IMR-90 (cell line): ENCODE results near the gene MAK. TPM values are rescaled to one million over a fixed set of nuclear protein-coding genes. Genes with fewer than 3 reads are reported as not detected.

Source experiments
- ATAC-seq: fragments of 200-7000 bp; cut with Tn5 transposase; 2 replicates; pipeline ENCODE4 v1.9.1; 2020; ENCODE audit warnings: low read depth, mild to moderate bottlenecking, moderate library complexity
- BruUV-seq: library from RNA; stranded (reverse); fragments of 400-500 nt; replicated peaks from 2 replicates; lab custom pipeline; 2021; lab: Mats Ljungman, UMichigan
- CTCF ChIA-PET: fragments of 300-600 bp; formaldehyde crosslinking; extraction: SDS; loops from one replicate; lab custom pipeline; 2021; ENCODE audit warnings: antibody characterized with exemption; lab: Yijun Ruan, JAX
- POLR2A ChIA-PET: fragments of 300-600 bp; sonication (Branson Sonifier 250); formaldehyde crosslinking; loops from one replicate; lab custom pipeline; 2022; ENCODE audit warnings: antibody characterized with exemption; ENCODE audit not compliant: unreplicated experiment; lab: Charles Lee
- DNase-seq: peaks from one replicate; pipeline ENCODE4 v3.0.0; 2013
- H2AFZ ChIP-seq: replicated peaks from 2 replicates; pipeline ENCODE3; 2013; ENCODE audit warnings: low read length, mild to moderate bottlenecking; ENCODE audit not compliant: poor library complexity
- H2AK5ac ChIP-seq: 2 replicates; pipeline ENCODE4 v1.6.1; 2013; ENCODE audit warnings: low read depth, low read length, inconsistent platforms
- H2AK9ac ChIP-seq: replicated peaks from 2 replicates; pipeline ENCODE3; 2013; ENCODE audit warnings: mild to moderate bottlenecking, low read depth, low read length, moderate library complexity; ENCODE audit not compliant: poor library complexity
- H2BK120ac ChIP-seq: 2 replicates; pipeline ENCODE4 v1.6.1; 2013; ENCODE audit warnings: low read depth, low read length, inconsistent platforms
- H2BK15ac ChIP-seq: 3 replicates; pipeline ENCODE4 v1.6.1; 2013; ENCODE audit warnings: low read depth, low read length, inconsistent platforms
- H2BK20ac ChIP-seq: 2 replicates; pipeline ENCODE4 v1.6.1; 2013; ENCODE audit warnings: low read depth, mild to moderate bottlenecking, inconsistent platforms, low read length, moderate library complexity
- H2BK5ac ChIP-seq: 2 replicates; pipeline ENCODE4 v1.6.1; 2013; ENCODE audit warnings: mild to moderate bottlenecking, low read depth, low read length, inconsistent platforms; ENCODE audit not compliant: poor library complexity, severe bottlenecking
- H3K14ac ChIP-seq: replicated peaks from 2 replicates; pipeline ENCODE4 v1.6.1; 2013; ENCODE audit warnings: low read depth, low read length, inconsistent platforms
- H3K18ac ChIP-seq: 2 replicates; pipeline ENCODE4 v1.6.1; 2013; ENCODE audit warnings: low read depth, low read length, control low read depth
- H3K23ac ChIP-seq: 2 replicates; pipeline ENCODE4 v1.6.1; 2013; ENCODE audit warnings: low read depth, low read length, inconsistent platforms
- H3K27ac ChIP-seq: 2 replicates; pipeline ENCODE4 v1.5.1; 2013; ENCODE audit warnings: mild to moderate bottlenecking, control low read depth, low read length; ENCODE audit not compliant: insufficient read depth
- H3K27me3 ChIP-seq: 2 replicates; pipeline ENCODE4 v1.6.1; 2013; ENCODE audit warnings: low read length; ENCODE audit not compliant: control insufficient read depth, insufficient read depth
- H3K36me3 ChIP-seq: 2 replicates; pipeline ENCODE4 v1.6.1; 2013; ENCODE audit warnings: low read length, mixed read lengths; ENCODE audit not compliant: control insufficient read depth, insufficient read depth
- H3K4ac ChIP-seq: 2 replicates; pipeline ENCODE4 v1.6.1; 2013; ENCODE audit warnings: low read depth, low read length, inconsistent platforms
- H3K4me1 ChIP-seq: 2 replicates; pipeline ENCODE4 v1.6.1; 2013; ENCODE audit warnings: low read length, mixed read lengths; ENCODE audit not compliant: control insufficient read depth, insufficient read depth
- H3K4me2 ChIP-seq: 2 replicates; pipeline ENCODE4 v1.6.1; 2013; ENCODE audit warnings: low read depth, mild to moderate bottlenecking, control low read depth, low read length, moderate library complexity
- H3K4me3 ChIP-seq: 2 replicates; pipeline ENCODE4 v1.5.1; 2013; ENCODE audit warnings: low read depth, mild to moderate bottlenecking, control low read depth, low read length, moderate library complexity; ENCODE audit not compliant: insufficient read depth
- H3K56ac ChIP-seq: 2 replicates; pipeline ENCODE4 v1.6.1; 2013; ENCODE audit warnings: low read length, inconsistent platforms; ENCODE audit not compliant: insufficient read depth; ENCODE audit errors: extremely low read depth
- H3K79me1 ChIP-seq, 2 experiments: 2 replicates each; pipeline ENCODE4 v1.6.1; 2013; ENCODE audit warnings: low read length in 2 of 2, inconsistent platforms in 1 of 2, low read depth in 1 of 2
- H3K9ac ChIP-seq: 2 replicates; pipeline ENCODE4 v1.6.1; 2013; ENCODE audit warnings: low read depth, low read length, control low read depth
- H3K9me1 ChIP-seq: 2 replicates; pipeline ENCODE4 v1.6.1; 2013; ENCODE audit warnings: low read length, inconsistent platforms; ENCODE audit not compliant: insufficient read depth
- H3K9me3 ChIP-seq: 2 replicates; pipeline ENCODE4 v1.6.1; 2013; ENCODE audit warnings: low read length; ENCODE audit not compliant: control insufficient read depth, insufficient read depth
- H4K20me1 ChIP-seq: 2 replicates; pipeline ENCODE4 v1.6.1; 2013; ENCODE audit warnings: low read length, inconsistent platforms; ENCODE audit not compliant: insufficient read depth
- H4K5ac ChIP-seq: 2 replicates; pipeline ENCODE4 v1.6.1; 2013; ENCODE audit warnings: mild to moderate bottlenecking, low read depth, low read length, control low read depth
- H4K8ac ChIP-seq, 2 experiments: 2 replicates each; pipeline ENCODE4 v1.6.1; 2013; ENCODE audit warnings: low read depth in 2 of 2, low read length in 2 of 2, control low read depth in 1 of 2, inconsistent platforms in 1 of 2
- H4K91ac ChIP-seq: 2 replicates; pipeline ENCODE4 v1.6.1; 2013; ENCODE audit warnings: low read depth, low read length, inconsistent platforms; ENCODE audit not compliant: insufficient read depth
- BHLHE40 ChIP-seq: fragments of 150-350 bp; IDR thresholded peaks from 2 replicates; pipeline ENCODE4 v1.6.1; 2016; ENCODE audit warnings: mild to moderate bottlenecking, low read depth, low read length
- CEBPB ChIP-seq: IDR thresholded peaks from 2 replicates; pipeline ENCODE4 v1.6.1; 2012; ENCODE audit warnings: low read depth, low read length, improper control_type of control experiment
- CHD1 ChIP-seq: IDR thresholded peaks from 2 replicates; pipeline ENCODE4 v1.6.1; 2012; ENCODE audit warnings: low read depth, low read length, improper control_type of control experiment
- CTCF ChIP-seq: conservative IDR thresholded peaks from 2 replicates; pipeline ENCODE4 v1.5.1; 2012; ENCODE audit warnings: mild to moderate bottlenecking, low read depth, low read length, improper control_type of control experiment
- ELK1 ChIP-seq: fragments of 150-350 bp; IDR thresholded peaks from 2 replicates; pipeline ENCODE4 v1.6.1; 2016; ENCODE audit warnings: low read depth, mild to moderate bottlenecking, low read length, moderate library complexity, borderline replicate concordance
- FOS ChIP-seq: fragments of 150-350 bp; IDR thresholded peaks from 2 replicates; pipeline ENCODE4 v1.6.1; 2016; ENCODE audit warnings: low read depth, low read length
- MAFK ChIP-seq: IDR thresholded peaks from 2 replicates; pipeline ENCODE4 v1.6.1; 2012; ENCODE audit warnings: low read depth, low read length, improper control_type of control experiment
- MAZ ChIP-seq: IDR thresholded peaks from 2 replicates; pipeline ENCODE4 v1.6.1; 2012; ENCODE audit warnings: low read depth, mild to moderate bottlenecking, low read length, improper control_type of control experiment, moderate library complexity, borderline replicate concordance
- MXI1 ChIP-seq: IDR thresholded peaks from 2 replicates; pipeline ENCODE4 v1.6.1; 2012; ENCODE audit warnings: low read depth, mild to moderate bottlenecking, low read length, moderate library complexity, borderline replicate concordance
- NFE2L2 ChIP-seq: fragments of 150-350 bp; IDR thresholded peaks from 2 replicates; pipeline ENCODE4 v1.6.1; 2016; ENCODE audit warnings: low read depth, mild to moderate bottlenecking, low read length
- POLR2A ChIP-seq: IDR thresholded peaks from 2 replicates; pipeline ENCODE4 v1.6.1; 2012; ENCODE audit warnings: mild to moderate bottlenecking, low read depth, low read length
- RAD21 ChIP-seq: IDR thresholded peaks from 2 replicates; pipeline ENCODE4 v1.6.1; 2012; ENCODE audit warnings: low read length, improper control_type of control experiment
- RCOR1 ChIP-seq: IDR thresholded peaks from 2 replicates; pipeline ENCODE4 v1.6.1; 2012; ENCODE audit warnings: mild to moderate bottlenecking, low read length, improper control_type of control experiment; ENCODE audit not compliant: insufficient replicate concordance
- RFX5 ChIP-seq: IDR thresholded peaks from 2 replicates; pipeline ENCODE4 v1.8.0; 2012; ENCODE audit warnings: low read depth, mild to moderate bottlenecking, low read length, moderate library complexity
- SMC3 ChIP-seq: fragments of 150-350 bp; IDR thresholded peaks from 2 replicates; pipeline ENCODE4 v1.6.1; 2016; ENCODE audit warnings: low read depth, mild to moderate bottlenecking, antibody characterized with exemption, low read length, moderate library complexity
- USF2 ChIP-seq: fragments of 150-350 bp; IDR thresholded peaks from 2 replicates; pipeline ENCODE4 v1.6.1; 2017; ENCODE audit warnings: mild to moderate bottlenecking, antibody characterized with exemption, low read length, low read depth
- WGBS, 2 experiments: methylation state at CpG; one replicate each; pipeline versions ENCODE4 v1.1.5 to v1.1.7; 2013; ENCODE audit warnings: missing lambda C conversion rate in 2 of 2; ENCODE audit not compliant: insufficient read length in 1 of 2; ENCODE audit errors: extremely low coverage in 2 of 2; 5-methylcytosine and 5-hydroxymethylcytosine counted together
- dilution Hi-C: fragments of 300-500 bp; cut with HindIII; formaldehyde crosslinking; loops from one replicate; pipeline ENCODE4 v1.14.3; 2018; ENCODE audit warnings: low sequenced_read_pairs; ENCODE audit not compliant: unreplicated experiment
- in situ Hi-C: fragments of 300-500 bp; cut with MboI; formaldehyde crosslinking; loops from 3 replicates; pipeline ENCODE4 v1.14.3; 2019; ENCODE audit warnings: low sequenced_read_pairs, inconsistent platforms, mixed read lengths
- intact Hi-C: fragments of 100-400 bp; cut with micrococcal nuclease; formaldehyde crosslinking; loops from 2 replicates; pipeline ENCODE4 v1.10.0; 2022
- polyA plus RNA-seq, 3 experiments: library from polyadenylated mRNA; depleted of rRNA; stranded (reverse); fragments of >200 nt; gene quantifications; 2 replicates each; pipeline ENCODE4 v1.2.3, GENCODE V29; 2012; ENCODE audit warnings: low replicate concordance in 1 of 3
- total RNA-seq: library from RNA; depleted of rRNA; stranded (reverse); fragments of >200 nt; gene quantifications from 2 replicates; pipeline ENCODE4 v1.2.3, GENCODE V29; 2012

The MAK gene
- total and polyA plus RNA-seq, 2 of the 4 experiments (the other 2 are of a cell fraction), result not detected

- no peak overlapping the region for H4K5ac ChIP-seq
- H4K20me1 ChIP-seq, result no peaks in the 10 kb centered on the region
- no peak for ATAC-seq
- H2BK120ac ChIP-seq, result no peak overlapping the region
- no peak overlapping the region for H2AK9ac ChIP-seq
- dilution Hi-C loops (no loop called here), intact Hi-C loops (no loop called here), in situ Hi-C loops (loop anchor here (25.0 kb wide), 1 partner anchor 1256 kb away; no protein-coding TSS in a partner anchor)
- no peaks in the 10 kb centered on the region for H3K27me3 ChIP-seq
- H3K23ac ChIP-seq, result no peak overlapping the region
- H3K9ac ChIP-seq, result no peak overlapping the region
- ChIA-PET CTCF (no interaction called here), POLR2A (no interaction called here)
- no peak overlapping the region for H3K4me2 ChIP-seq
- no peak overlapping the region for H3K14ac ChIP-seq
- peaks cover 7 to 19% of the 10 kb centered on the region in 2 experiments; a peak in 3 of 4 replicates for H3K79me1 ChIP-seq
- H3K9me3 ChIP-seq, result no peaks in the 10 kb centered on the region
- no peak overlapping the region for H4K8ac ChIP-seq
- H3K27ac ChIP-seq, result no peak overlapping the region
- H2AK5ac ChIP-seq, result no peak overlapping the region
- no peak overlapping the region for H2BK20ac ChIP-seq
- H3K36me3 ChIP-seq, result peaks cover 8% of the 10 kb centered on the region; the same call in 1 of the 2 replicates
- H4K91ac ChIP-seq, result no peak overlapping the region
- peaks cover 3% of the 10 kb centered on the region; the same call in 1 of the 2 replicates for H3K9me1 ChIP-seq
- no peak overlapping the region for H3K4ac ChIP-seq
- no TSS peak for BruUV-seq
- no peak overlapping the region for H2AFZ ChIP-seq
- H2BK5ac ChIP-seq, result no peak overlapping the region
- no peaks in the 10 kb centered on the region; the same call in 1 of the 2 replicates for H3K4me1 ChIP-seq
- DNase-seq, result no peak
- no peak overlapping the region for H3K4me3 ChIP-seq
- no peak overlapping the region for H3K18ac ChIP-seq
- no peak overlapping the region for H3K56ac ChIP-seq
- H2BK15ac ChIP-seq, result no peak overlapping the region
- TF ChIP-seq SMC3, result no peak
- no peak for TF ChIP-seq ELK1
- no peak for TF ChIP-seq POLR2A
- no peak for TF ChIP-seq RAD21
- TF ChIP-seq MAZ, result no peak
- TF ChIP-seq CHD1, result no peak
- TF ChIP-seq NFE2L2, result no peak
- no peak for TF ChIP-seq FOS
- no peak for TF ChIP-seq CEBPB
- TF ChIP-seq MAFK, result no peak
- no peak for TF ChIP-seq MXI1
- TF ChIP-seq RCOR1, result no peak
- no peak for TF ChIP-seq CTCF
- no peak for TF ChIP-seq USF2
- no peak for TF ChIP-seq BHLHE40
- TF ChIP-seq RFX5, result no peak
- WGBS, 2 experiments, result 100% methylated on average over 1 of the region's 6 CpGs; no CpG with 5 or more reads in 1 of the 2 experiments
Observed at GRCh38 chr6:10743515-10743914, 94.8 kb downstream of the MAK start.
